Measurements from ENCODE around the gene BCL2. TPM values are rescaled to one million over a fixed set of nuclear protein-coding genes. Genes with fewer than 3 reads are reported as not detected.
A peak's percentile ranks its signal among the peaks of the same experiment; 100 is the strongest.

The BCL2 gene
- total RNA-seq, 4 donors from 2014 or later: 14.3 to 34.8 (median 23.5) TPM

GRCh38 chr18:63145166-63145850 is 174.3 kb downstream of the BCL2 start:
- no peak for DNase-seq
- Histone ChIP-seq H3K4me3 (no peak overlapping the region), H3K27ac (no peak overlapping the region), H3K27me3 (no peaks in the 10 kb centered on the region), H3K36me3 (no peaks in the 10 kb centered on the region), H3K4me1 (peaks cover 0 to 27% (median 15%) of the 10 kb centered on the region in 4 donors), H3K9me3 (no peaks in the 10 kb centered on the region)
- no peak for TF ChIP-seq EP300 (IDR thresholded peaks at IDR 0.05; ENCODE audit: low read depth)
- 72 to 96% methylated on average over 4 to 8 of the region's 8 CpGs for WGBS, 2 donors (ENCODE audit: low coverage in 1 of 2)
- intact Hi-C loops (cut with DNase I; ENCODE audit: low total_unique reads) (no loop called here), in situ Hi-C loops (cut with MboI; ENCODE audit: low pct_ligation_motif_present in 1 of 4, low pct_unique_long_range_greater_than_20kb in 1 of 4, low sequenced_read_pairs in 3 of 4) (loop anchor here in 3 of 4 donors (25.0 kb wide), 1 partner anchor 292 kb away; no protein-coding TSS in a partner anchor)

GRCh38 chr18:63144748-63145147 is 174.8 kb downstream of the BCL2 start:
- Histone ChIP-seq H3K27ac (no peak overlapping the region), H3K4me1 (peaks cover 0 to 27% (median 15%) of the 10 kb centered on the region in 4 donors), H3K36me3 (no peaks in the 10 kb centered on the region), H3K27me3 (no peaks in the 10 kb centered on the region), H3K4me3 (no peak overlapping the region), H3K9me3 (no peaks in the 10 kb centered on the region)
- WGBS, 2 donors (ENCODE audit: low coverage in 1 of 2): 91% methylated on average over 10 of the region's 10 CpGs; no CpG with 5 or more reads in 1 of the 2 donors
- in situ Hi-C loops (cut with MboI; ENCODE audit: low pct_ligation_motif_present in 1 of 4, low pct_unique_long_range_greater_than_20kb in 1 of 4, low sequenced_read_pairs in 3 of 4) (loop anchor here in 3 of 4 donors (5.0 to 25.0 kb wide), 2 partner anchors 173 to 293 kb away; partner anchors contain the start of gene BCL2 (in 1 of the 3)), intact Hi-C loops (cut with DNase I; ENCODE audit: low total_unique reads) (no loop called here)
- no peak for DNase-seq
- TF ChIP-seq POLR2A (IDR thresholded peaks at IDR 0.05): no peak
- TF ChIP-seq POLR2AphosphoS5 (IDR thresholded peaks at IDR 0.05): no peak
- TF ChIP-seq, protein P1, sequence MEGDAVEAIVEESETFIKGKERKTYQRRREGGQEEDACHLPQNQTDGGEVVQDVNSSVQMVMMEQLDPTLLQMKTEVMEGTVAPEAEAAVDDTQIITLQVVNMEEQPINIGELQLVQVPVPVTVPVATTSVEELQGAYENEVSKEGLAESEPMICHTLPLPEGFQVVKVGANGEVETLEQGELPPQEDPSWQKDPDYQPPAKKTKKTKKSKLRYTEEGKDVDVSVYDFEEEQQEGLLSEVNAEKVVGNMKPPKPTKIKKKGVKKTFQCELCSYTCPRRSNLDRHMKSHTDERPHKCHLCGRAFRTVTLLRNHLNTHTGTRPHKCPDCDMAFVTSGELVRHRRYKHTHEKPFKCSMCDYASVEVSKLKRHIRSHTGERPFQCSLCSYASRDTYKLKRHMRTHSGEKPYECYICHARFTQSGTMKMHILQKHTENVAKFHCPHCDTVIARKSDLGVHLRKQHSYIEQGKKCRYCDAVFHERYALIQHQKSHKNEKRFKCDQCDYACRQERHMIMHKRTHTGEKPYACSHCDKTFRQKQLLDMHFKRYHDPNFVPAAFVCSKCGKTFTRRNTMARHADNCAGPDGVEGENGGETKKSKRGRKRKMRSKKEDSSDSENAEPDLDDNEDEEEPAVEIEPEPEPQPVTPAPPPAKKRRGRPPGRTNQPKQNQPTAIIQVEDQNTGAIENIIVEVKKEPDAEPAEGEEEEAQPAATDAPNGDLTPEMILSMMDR (IDR thresholded peaks at IDR 0.05): no peak
- no peak for TF ChIP-seq EP300 (IDR thresholded peaks at IDR 0.05; ENCODE audit: low read depth)

GRCh38 chr18:63143330-63143771 is 176.2 kb downstream of the BCL2 start:
- intact Hi-C loops (cut with DNase I; ENCODE audit: low total_unique reads): no loop called here
- 82% methylated on average over 11 of the region's 11 CpGs; no CpG with 5 or more reads in 1 of the 2 donors for WGBS, 2 donors (ENCODE audit: low coverage in 1 of 2)

DNA sequence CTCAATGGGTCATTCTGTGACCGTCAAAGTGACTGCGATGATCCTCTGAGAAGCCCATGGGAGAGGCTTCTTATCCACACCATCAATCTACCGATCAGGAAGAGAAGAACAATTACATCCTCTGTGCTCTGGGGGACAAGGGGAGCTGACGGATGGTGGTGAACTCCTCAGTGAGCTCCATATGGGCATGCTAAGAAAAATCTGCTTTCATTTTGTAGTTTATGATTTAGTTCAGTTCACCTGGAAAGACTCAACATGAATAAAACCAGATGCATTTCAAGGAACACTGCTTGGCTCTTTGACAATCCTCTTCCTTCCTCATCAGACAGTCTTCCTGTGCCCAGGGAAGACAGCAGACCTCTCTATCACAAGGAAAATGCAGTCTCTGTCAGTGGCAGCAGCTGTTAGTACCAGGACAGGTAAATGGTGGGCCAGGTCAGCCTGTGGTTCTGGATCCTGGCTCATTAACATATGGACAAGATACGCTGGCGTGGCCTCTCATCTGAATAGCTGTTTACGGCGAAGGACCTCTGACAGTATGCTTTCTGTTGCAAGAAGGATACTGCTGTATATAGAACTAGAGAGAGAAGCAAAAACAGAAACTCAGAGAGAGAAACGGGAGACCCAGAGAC is 176.9 kb downstream of the BCL2 start:
- H3K36me3 ChIP-seq: no peaks in the 10 kb centered on the region
- intact Hi-C loops (cut with DNase I; ENCODE audit: low total_unique reads): no loop called here
- H3K27me3 ChIP-seq: no peaks in the 10 kb centered on the region
- peaks cover 0 to 31% (median 13%) of the 10 kb centered on the region in 4 donors for H3K4me1 ChIP-seq
- H3K27ac ChIP-seq: peak overlapping the region in 3 of 4 donors; percentile 34 to 64 (median 51)
- H3K9me3 ChIP-seq: no peaks in the 10 kb centered on the region
- TF ChIP-seq POLR2A (IDR thresholded peaks at IDR 0.05) (no peak), POLR2AphosphoS5 (IDR thresholded peaks at IDR 0.05) (peak; percentile 31 to 84 (median 51)), EP300 (IDR thresholded peaks at IDR 0.05; ENCODE audit: low read depth) (no peak)
- TF ChIP-seq, protein P1 (IDR thresholded peaks at IDR 0.05): no peak
- in situ Hi-C loops (cut with MboI; ENCODE audit: low pct_ligation_motif_present in 1 of 4, low pct_unique_long_range_greater_than_20kb in 1 of 4, low sequenced_read_pairs in 3 of 4): loop anchor here in 3 of 4 donors (5.0 to 25.0 kb wide), 2 partner anchors 175 to 295 kb away; partner anchors contain the start of gene BCL2 (in 1 of the 3)
- H3K4me3 ChIP-seq: no peak overlapping the region
- DNase-seq: no peak
- 69 to 76% methylated on average over 9 of the region's 9 CpGs for WGBS, 2 donors (ENCODE audit: low coverage in 1 of 2)

More at GRCh38 chr18:63143330-63143771, 176.2 kb downstream of the BCL2 start:
- H3K27ac ChIP-seq: peak overlapping the region in 3 of 4 donors; percentile 34 to 64 (median 51)
- peaks cover 0 to 28% (median 13%) of the 10 kb centered on the region in 4 donors for H3K4me1 ChIP-seq
- no peaks in the 10 kb centered on the region for H3K9me3 ChIP-seq
- no peak overlapping the region for H3K4me3 ChIP-seq
- no peaks in the 10 kb centered on the region for H3K27me3 ChIP-seq
- H3K36me3 ChIP-seq: no peaks in the 10 kb centered on the region
- in situ Hi-C loops (cut with MboI; ENCODE audit: low pct_ligation_motif_present in 1 of 4, low pct_unique_long_range_greater_than_20kb in 1 of 4, low sequenced_read_pairs in 3 of 4): loop anchor here in 3 of 4 donors (5.0 to 25.0 kb wide), 2 partner anchors 174 to 294 kb away; partner anchors contain the start of gene BCL2 (in 1 of the 3)
- DNase-seq: no peak
- TF ChIP-seq POLR2A (IDR thresholded peaks at IDR 0.05) (no peak), EP300 (IDR thresholded peaks at IDR 0.05; ENCODE audit: low read depth) (no peak), POLR2AphosphoS5 (IDR thresholded peaks at IDR 0.05) (no peak)
- TF ChIP-seq, protein P1 (IDR thresholded peaks at IDR 0.05): no peak

Data from transverse colon (tissue), 4 donors.